K562 (cell line): Measurements from ENCODE around the gene PMFBP1. TPM values are rescaled to one million over a fixed set of nuclear protein-coding genes. Genes with fewer than 3 reads are reported as not detected.

Source experiments
- CTBP1 ChIP-seq: fragments of 450-650 bp; IDR thresholded peaks from 2 replicates; pipeline ENCODE4 v1.6.1; 2016; ENCODE audit warnings: borderline replicate concordance
- ETV1 ChIP-seq: fragments of 450-650 bp; conservative IDR thresholded peaks from 2 replicates; pipeline ENCODE4 v1.6.1; 2016; ENCODE audit warnings: missing genetic modification characterization, control low read depth, low read depth, missing compliant biosample characterization
- KDM4B ChIP-seq, 2 experiments: fragments of 450-650 bp in 1 of 2; sonication (generic) in 1 of 2; IDR thresholded peaks; 2 replicates each; pipeline ENCODE4 v1.6.1; 2016 to 2017; ENCODE audit warnings: borderline replicate concordance in 2 of 2, antibody characterized with exemption in 1 of 2, low read depth in 1 of 2, mild to moderate bottlenecking in 1 of 2
- NONO ChIP-seq, 2 experiments: fragments of 200-400 bp in 1 of 2; fragments of 450-650 bp in 1 of 2; formaldehyde crosslinking in 1 of 2; IDR thresholded peaks; 2 replicates each; pipeline ENCODE4 v1.6.1; 2017; ENCODE audit warnings: low read depth in 2 of 2, mild to moderate bottlenecking in 2 of 2, moderate library complexity in 2 of 2, low read length in 1 of 2
- POLR3A ChIP-seq: IDR thresholded peaks from 2 replicates; pipeline ENCODE4 v1.6.1; 2011; ENCODE audit warnings: borderline replicate concordance, mild to moderate bottlenecking, moderate library complexity; ENCODE audit not compliant: insufficient read length, insufficient read depth; ENCODE audit errors: extremely low read depth
- PRDM10 ChIP-seq: fragments of 450-650 bp; IDR thresholded peaks from 2 replicates; pipeline ENCODE4 v1.6.1; 2018; ENCODE audit not compliant: partially characterized antibody
- SMARCA4 ChIP-seq: fragments of 450-650 bp; IDR thresholded peaks from 2 replicates; pipeline ENCODE4 v1.6.1; 2016
- TCFL5 ChIP-seq: fragments of 250-450 bp; sonication (Bioruptor Pico); conservative IDR thresholded peaks from 2 replicates; pipeline ENCODE4 v1.6.1; 2021; ENCODE audit warnings: mild to moderate bottlenecking, moderate library complexity, matching md5 sums
- TEAD2 ChIP-seq: fragments of 450-650 bp; IDR thresholded peaks from 2 replicates; pipeline ENCODE4 v1.6.1; 2016; ENCODE audit warnings: missing genetic modification characterization, control low read depth, missing compliant biosample characterization
- U2AF2 ChIP-seq: fragments of 200-400 bp; formaldehyde crosslinking; optimal IDR thresholded peaks from 2 replicates; pipeline ENCODE3; 2017; ENCODE audit warnings: low read depth, mild to moderate bottlenecking, low read length
- ZNF134 ChIP-seq: fragments of 250-450 bp; sonication (Bioruptor Pico); conservative IDR thresholded peaks from 2 replicates; pipeline ENCODE4 v1.4.0; 2020
- ZNF174 ChIP-seq: fragments of 250-450 bp; sonication (Bioruptor Pico); IDR thresholded peaks from 2 replicates; pipeline ENCODE4 v1.4.0; 2020; ENCODE audit warnings: mild to moderate bottlenecking
- ZNF197 ChIP-seq: fragments of 200-800 bp; sonication (Bioruptor generic); IDR thresholded peaks from 2 replicates; pipeline ENCODE4 v1.6.1; 2016; ENCODE audit warnings: low read depth, missing genetic modification characterization, missing compliant biosample characterization
- ZNF354B ChIP-seq: fragments of 250-450 bp; sonication (Bioruptor Pico); IDR thresholded peaks from 2 replicates; pipeline ENCODE4 v1.4.0; 2020
- polyA plus RNA-seq, 8 experiments: library from polyadenylated mRNA; depleted of rRNA in 4 of 8; stranded (reverse) in 5 of 8; unstranded in 3 of 8; fragments of >200 nt; fragmentation: Nextera tagmentation in 2 of 8; fragmentation: Illumina TruSeq in 1 of 8; extraction: Ambion mirVana in 2 of 8; extraction: Trizol in 1 of 8; gene quantifications; 2 replicates each; pipeline versions ENCODE4 v1.2.1 to v1.2.3, GENCODE V29; 2011 to 2014; ENCODE audit warnings: inconsistent platforms in 1 of 8, missing spikeins in 1 of 8
- total RNA-seq, 7 experiments: library from RNA; depleted of rRNA in 6 of 7; stranded (reverse); fragments of >200 nt in 6 of 7; fragmentation: Illumina TruSeq in 2 of 7; extraction: Trizol in 2 of 7; gene quantifications; 2 replicates each; pipeline versions ENCODE4 v1.2.1 to v1.2.3, GENCODE V29; 2011 to 2021; ENCODE audit warnings: low replicate concordance in 1 of 7

Gene PMFBP1
- total and polyA plus RNA-seq, 9 of the 15 experiments (the other 6 are each of a cell fraction or from before 2014, with no cell fraction given): 0.13 to 0.91 (median 0.47) TPM

GRCh38 chr16:72093448-72094265 is 78.3 kb downstream of the PMFBP1 start, which contains the start of the genes DHX38 and TXNL4B (continued):
- TF ChIP-seq ZNF174 (CRISPR knock-in tag) (no peak), NONO (IDR thresholded peaks at IDR 0.05; ENCODE audit: low read depth in 2 of 2, low read length in 1 of 2) (no peak), PRDM10 (no peak), SMARCA4 (no peak; the same call in 1 of the 2 replicates), ZNF197 (no peak), ZNF134 (CRISPR knock-in tag) (no peak), TEAD2 (tag) (no peak), TCFL5 (CRISPR knock-in tag) (no peak), POLR3A (no peak), U2AF2 (no peak), ETV1 (tag) (peak; percentile 89), CTBP1 (0 out of 2 replicates have a peak, but pooled peaks have one; percentile 30), KDM4B (IDR thresholded peaks at IDR 0.05; ENCODE audit: borderline replicate concordance in 2 of 2, low read depth in 1 of 2) (no peak), ZNF354B (no peak)
